Aorta (tissue), 5 donors: Measurements from ENCODE around the gene PSAP. TPM values are rescaled to one million over a fixed set of nuclear protein-coding genes. Genes with fewer than 3 reads are reported as not detected.

Experiments used
- ATAC-seq: fragments of 200-7000 bp; cut with Tn5 transposase; one replicate; pipeline ENCODE4 v1.9.1; 2022; ENCODE audit warnings: moderate library complexity; ENCODE audit not compliant: low FRiP score
- DNase-seq, 2 donors: peaks; one replicate each; pipeline ENCODE4 v3.0.0-alpha.2; 2020
- H3K27ac ChIP-seq, 2 donors: one replicate each; pipeline ENCODE4 v1.5.1; 2013; ENCODE audit warnings: low read length in 2 of 2, mild to moderate bottlenecking in 2 of 2, moderate library complexity in 2 of 2, control low read depth in 1 of 2, inconsistent platforms in 1 of 2, low read depth in 1 of 2
- H3K27me3 ChIP-seq, 2 donors: one replicate each; pipeline ENCODE4 v1.6.1; 2013; ENCODE audit warnings: control low read depth in 1 of 2, low read length in 1 of 2, mild to moderate bottlenecking in 1 of 2, moderate library complexity in 1 of 2; ENCODE audit not compliant: insufficient read depth in 2 of 2, control insufficient read depth in 1 of 2
- H3K36me3 ChIP-seq, 2 donors: one replicate each; pipeline ENCODE4 v1.6.1; 2013; ENCODE audit warnings: control low read depth in 1 of 2, low read length in 1 of 2, mild to moderate bottlenecking in 1 of 2; ENCODE audit not compliant: insufficient read depth in 2 of 2, control insufficient read depth in 1 of 2
- H3K4me1 ChIP-seq, 2 donors: one replicate each; pipeline ENCODE4 v1.6.1; 2013; ENCODE audit warnings: low read length in 2 of 2, control low read depth in 1 of 2, mild to moderate bottlenecking in 1 of 2, moderate library complexity in 1 of 2; ENCODE audit not compliant: insufficient read depth in 2 of 2, control insufficient read depth in 1 of 2
- H3K4me3 ChIP-seq, 2 donors: one replicate each; pipeline ENCODE4 v1.5.1; 2013; ENCODE audit warnings: low read length in 2 of 2, control low read depth in 1 of 2, mild to moderate bottlenecking in 1 of 2
- H3K9me3 ChIP-seq: one replicate; pipeline ENCODE4 v1.6.1; 2013; ENCODE audit warnings: mild to moderate bottlenecking, low read length; ENCODE audit not compliant: control insufficient read depth
- WGBS, 2 donors: extraction: QIAGEN DNeasy Blood & Tissue Kit; methylation state at CpG; one replicate each; pipeline ENCODE4 v1.1.7; 2013; 5-methylcytosine and 5-hydroxymethylcytosine counted together
- intact Hi-C, 2 donors: fragments of 100-400 bp; cut with DNase I; formaldehyde crosslinking; loops; one replicate each; pipeline versions ENCODE4 v1.14.2 to v1.15.0; 2022
- polyA plus RNA-seq, 2 donors: library from polyadenylated mRNA; stranded (reverse); fragments of 200-250 nt; gene quantifications; one replicate each; pipeline ENCODE4 v1.2.3, GENCODE V29; 2013
- total RNA-seq, 2 donors: library from RNA; stranded (reverse); fragmentation: NEBNext Ultra II Directional; extraction: Animal tissue kit (Norgen Biotek cat#: 25700); gene quantifications; one replicate each; pipeline ENCODE4 v1.2.1, GENCODE V29; 2021
- donor health status: healthy with polysubstance abuse.
- donor health status: Bipolar disorder and iron deficiency.
- donor health status: DM: no; HTN: no; CAD: no.
- donor health status: DM: no; HTN: no; CAD: no.
- donor health status: DM: yes; HTN: yes; CAD: no.

PSAP gene
- total and polyA plus RNA-seq, 4 donors = 698 to 1,176 (median 1,011) TPM

DNA sequence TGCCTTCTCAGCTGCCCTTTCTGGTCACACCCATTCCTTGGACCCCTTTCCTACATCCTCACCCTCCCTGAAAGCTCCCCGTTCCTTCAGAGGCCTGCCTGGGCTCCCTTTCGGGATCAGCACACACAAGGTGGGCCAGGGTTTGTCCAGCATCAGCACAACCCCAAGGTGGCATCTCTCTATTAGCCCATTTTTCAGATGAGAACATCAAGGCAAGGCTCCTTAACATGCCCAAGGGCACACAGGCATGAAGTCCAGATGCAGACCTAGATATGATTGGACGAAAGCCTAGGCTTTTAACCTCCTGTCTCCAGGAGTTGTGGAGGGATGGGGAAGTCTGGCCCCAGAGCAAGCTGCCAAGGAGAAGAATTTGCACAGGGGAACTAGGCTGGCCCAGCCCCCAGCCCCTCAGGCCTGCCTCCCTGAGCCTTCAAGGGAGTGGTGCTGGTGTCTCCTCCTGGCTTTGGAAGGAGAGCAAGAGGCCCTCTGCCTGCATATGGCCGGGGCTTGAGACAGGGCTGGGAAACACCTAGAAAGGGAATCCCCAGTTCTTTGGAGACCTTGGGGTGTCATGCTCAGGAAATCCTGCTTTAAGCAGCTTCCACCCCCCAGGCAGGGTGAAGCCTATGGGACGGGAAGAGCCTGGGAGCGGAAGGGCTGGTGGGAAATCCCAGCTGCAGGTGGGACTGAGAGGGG, 68.7 kb downstream of the PSAP start:
- Histone ChIP-seq H3K36me3 (no peaks in the 10 kb centered on the region), H3K4me1 (no peaks in the 10 kb centered on the region), H3K9me3 (no peaks in the 10 kb centered on the region), H3K4me3 (no peak overlapping the region), H3K27me3 (no peaks in the 10 kb centered on the region), H3K27ac (no peak overlapping the region)
- ATAC-seq (no peak), DNase-seq (peak in 1 of 2 donors; percentile 49)
- 85 to 87% methylated on average over 6 of the region's 6 CpGs for WGBS, 2 donors
- intact Hi-C loops = no loop called here

DNA sequence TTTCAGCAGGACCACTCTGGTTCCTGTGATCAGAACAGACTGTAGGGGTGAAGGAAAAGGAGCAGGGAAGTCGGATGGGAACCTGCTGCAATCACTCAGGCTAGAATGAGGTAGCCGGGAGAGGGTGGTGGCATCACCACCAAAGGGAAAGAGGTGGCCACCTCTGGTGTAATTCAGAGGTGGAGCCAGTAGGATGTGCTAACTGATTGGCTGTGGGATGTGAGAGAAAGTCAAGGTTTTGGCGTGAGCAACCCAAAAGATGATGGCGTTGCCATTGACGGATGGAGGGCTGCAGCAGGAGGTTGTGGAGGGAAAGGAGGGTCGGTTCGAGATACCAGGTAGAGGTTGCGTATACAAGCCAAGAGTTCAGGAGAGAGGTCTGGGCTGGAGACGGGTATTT, 70.3 kb downstream of the PSAP start:
- Histone ChIP-seq H3K4me3 (no peak overlapping the region), H3K36me3 (no peaks in the 10 kb centered on the region), H3K27ac (no peak overlapping the region), H3K9me3 (no peaks in the 10 kb centered on the region), H3K4me1 (no peaks in the 10 kb centered on the region), H3K27me3 (no peaks in the 10 kb centered on the region)
- DNase-seq (peak in 1 of 2 donors; percentile 18), ATAC-seq (no peak)
- intact Hi-C loops = no loop called here
- WGBS, 2 donors = 84 to 89% methylated on average over 9 of the region's 9 CpGs

DNA sequence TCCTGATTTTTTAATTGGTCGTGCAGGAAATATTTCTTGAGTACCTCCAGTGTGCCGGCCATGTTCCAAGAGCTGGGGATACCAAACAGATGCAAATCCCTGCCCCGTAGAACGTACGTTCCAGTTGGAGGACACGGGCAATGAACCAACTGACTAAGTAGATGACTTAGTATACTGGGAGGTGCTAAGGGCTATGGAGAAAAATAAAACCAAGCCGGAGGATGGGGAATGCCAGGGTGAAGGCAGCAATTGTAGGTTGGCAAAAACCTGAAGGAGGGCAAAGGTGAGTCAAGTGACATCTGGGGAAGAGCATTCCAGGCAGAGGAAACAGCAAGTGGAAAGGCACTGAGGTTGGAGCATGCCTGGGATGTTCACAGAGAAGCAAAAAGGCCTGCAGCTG, 70.9 kb downstream of the PSAP start:
- no peak for ATAC-seq

DNA sequence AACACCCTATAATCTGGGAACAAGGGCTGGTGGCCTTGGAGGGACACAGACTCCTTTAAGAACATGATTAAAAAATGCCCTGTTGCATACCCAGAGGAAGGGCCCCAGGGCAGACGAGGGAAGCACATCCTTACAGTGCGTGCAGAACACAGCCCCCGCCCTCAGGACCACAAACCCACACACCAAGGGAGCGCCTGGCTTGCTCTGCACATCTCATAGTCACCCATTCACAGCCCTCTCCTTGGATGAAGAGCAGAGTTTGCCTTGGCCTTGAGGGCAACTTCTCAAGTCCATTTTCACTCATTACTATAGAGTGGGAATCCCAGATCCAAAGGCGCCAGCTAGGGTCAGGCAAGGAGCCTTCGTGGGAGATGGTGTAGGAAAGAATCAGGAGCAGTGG, 71.4 kb downstream of the PSAP start:
- ATAC-seq (no peak), DNase-seq (no peak)
- no peak overlapping the region for H3K27ac ChIP-seq
- H3K4me1 ChIP-seq = no peaks in the 10 kb centered on the region
- 90 to 94% methylated on average over 6 of the region's 6 CpGs for WGBS, 2 donors
- no peak overlapping the region for H3K4me3 ChIP-seq
- no peaks in the 10 kb centered on the region for H3K36me3 ChIP-seq
- intact Hi-C loops = no loop called here
- H3K27me3 ChIP-seq = no peaks in the 10 kb centered on the region
- H3K9me3 ChIP-seq = no peaks in the 10 kb centered on the region

More for the DNA sequence above, 70.9 kb downstream of the PSAP start:
- Histone ChIP-seq H3K4me1 (no peaks in the 10 kb centered on the region), H3K9me3 (no peaks in the 10 kb centered on the region), H3K36me3 (no peaks in the 10 kb centered on the region), H3K4me3 (no peak overlapping the region), H3K27me3 (no peaks in the 10 kb centered on the region), H3K27ac (no peak overlapping the region)
- WGBS, 2 donors = 89 to 92% methylated on average over 7 of the region's 7 CpGs
- no peak for DNase-seq
- intact Hi-C loops = no loop called here

DNA sequence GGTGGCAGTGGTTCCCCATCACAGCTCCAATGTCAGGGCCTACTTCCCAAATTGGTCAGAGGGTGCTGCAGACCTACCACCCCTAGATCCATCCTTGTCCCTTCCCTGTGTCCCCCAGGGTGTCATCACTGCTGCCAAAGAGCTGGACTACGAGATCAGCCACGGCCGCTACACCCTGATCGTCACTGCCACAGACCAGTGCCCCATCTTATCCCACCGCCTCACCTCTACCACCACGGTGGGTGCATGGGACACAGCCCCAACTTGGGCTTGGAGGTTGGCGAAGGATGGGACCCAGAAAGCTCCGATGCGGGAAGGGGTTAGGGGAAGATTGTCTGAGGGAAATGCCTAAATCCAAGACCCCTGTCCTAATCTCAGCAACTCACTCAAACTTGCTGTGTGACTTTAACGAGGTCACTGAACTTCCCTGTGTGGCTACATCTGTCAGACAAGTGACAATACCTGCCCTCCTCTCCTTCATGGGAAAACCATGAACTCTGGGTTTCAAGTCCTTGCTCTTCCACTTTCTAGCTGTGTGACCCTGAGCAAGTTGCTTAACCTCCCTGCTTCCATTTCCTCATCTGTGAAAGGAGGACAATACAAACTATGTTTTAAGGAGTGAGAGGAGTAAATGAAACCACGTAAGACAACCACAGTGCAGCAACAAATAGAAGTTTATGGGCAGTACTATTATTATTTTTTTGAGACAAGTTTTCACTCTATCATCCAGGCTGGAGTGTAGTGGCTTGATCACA, 72.8 kb downstream of the PSAP start:
- DNase-seq = peak in 1 of 2 donors; percentile 19
- H3K9me3 ChIP-seq = no peaks in the 10 kb centered on the region
- intact Hi-C loops = no loop called here
- H3K4me1 ChIP-seq = peaks cover 0 to 2% of the 10 kb centered on the region in 2 donors
- H3K36me3 ChIP-seq = no peaks in the 10 kb centered on the region
- no peak overlapping the region for H3K27ac ChIP-seq
- ATAC-seq = no peak
- WGBS, 2 donors = 78 to 97% methylated on average over 11 of the region's 11 CpGs
- H3K27me3 ChIP-seq = no peaks in the 10 kb centered on the region
- no peak overlapping the region for H3K4me3 ChIP-seq

DNA sequence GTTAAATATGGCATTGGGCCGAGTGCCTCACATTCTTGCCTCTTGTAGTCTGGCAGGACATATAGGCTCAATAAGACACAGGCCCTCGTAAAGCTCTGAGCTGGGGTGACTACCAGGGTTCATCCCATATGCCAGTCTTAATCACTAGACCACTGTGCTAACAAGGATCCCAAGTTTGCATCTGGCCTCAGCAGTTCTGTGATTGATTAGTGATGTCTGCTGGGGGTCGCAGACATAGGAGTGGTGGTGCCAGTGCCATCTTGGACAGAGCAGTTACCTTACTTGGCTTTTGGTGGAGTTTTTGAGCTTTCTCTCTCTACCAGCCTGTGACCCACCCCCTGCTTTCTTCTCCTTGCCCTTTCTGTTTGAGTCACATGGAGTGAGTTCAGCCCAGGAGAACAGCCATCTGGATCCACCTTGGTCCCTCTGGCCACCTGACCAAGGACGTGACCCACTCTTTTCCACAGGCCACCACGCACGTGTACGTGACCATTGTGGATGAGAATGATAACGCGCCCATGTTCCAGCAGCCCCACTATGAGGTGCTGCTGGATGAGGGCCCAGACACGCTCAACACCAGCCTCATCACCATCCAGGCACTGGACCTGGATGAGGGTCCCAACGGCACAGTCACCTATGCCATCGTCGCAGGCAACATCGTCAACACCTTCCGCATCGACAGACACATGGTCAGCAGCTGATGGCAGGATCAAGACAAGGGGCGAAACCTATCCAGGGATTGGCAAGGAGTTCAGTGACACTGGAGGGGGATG, 73.7 kb downstream of the PSAP start:
- intact Hi-C loops = no loop called here
- Histone ChIP-seq H3K27ac (no peak overlapping the region), H3K4me1 (peaks cover 0 to 2% of the 10 kb centered on the region in 2 donors), H3K4me3 (no peak overlapping the region), H3K27me3 (no peaks in the 10 kb centered on the region), H3K9me3 (no peaks in the 10 kb centered on the region), H3K36me3 (no peaks in the 10 kb centered on the region)
- no peak for ATAC-seq
- peak in 1 of 2 donors; percentile 25 for DNase-seq
- 92 to 95% methylated on average over 17 of the region's 17 CpGs for WGBS, 2 donors

DNA sequence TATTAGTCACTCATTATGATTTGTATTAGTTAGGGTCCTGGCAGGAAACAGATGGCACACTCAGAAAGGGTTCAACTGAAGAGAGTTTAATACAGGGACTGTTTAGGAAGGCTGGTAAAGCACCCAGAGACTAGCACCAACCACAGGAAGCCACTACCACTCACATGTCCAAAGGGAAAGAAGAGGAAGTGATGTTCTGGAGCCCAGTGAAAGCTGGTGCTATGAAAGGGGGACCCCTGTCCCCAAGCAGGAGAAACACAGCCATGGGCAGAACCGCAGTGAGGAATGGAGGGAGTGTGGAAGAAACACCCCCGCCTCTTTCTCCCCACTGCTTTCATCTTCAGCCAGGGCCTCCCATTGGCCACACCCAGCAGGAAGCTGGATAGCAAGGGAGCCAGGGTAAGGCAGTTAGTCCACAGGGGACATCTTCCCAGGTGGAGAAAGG, 74.5 kb downstream of the PSAP start:
- H3K4me1 ChIP-seq = peaks cover 0 to 4% of the 10 kb centered on the region in 2 donors
- H3K36me3 ChIP-seq = no peaks in the 10 kb centered on the region
- H3K4me3 ChIP-seq = no peak overlapping the region
- no peaks in the 10 kb centered on the region for H3K9me3 ChIP-seq
- no peak overlapping the region for H3K27ac ChIP-seq
- DNase-seq (peak in 1 of 2 donors; percentile 33), ATAC-seq (no peak)
- 85 to 94% methylated on average over 2 of the region's 2 CpGs for WGBS, 2 donors
- no peaks in the 10 kb centered on the region for H3K27me3 ChIP-seq
- intact Hi-C loops = no loop called here

DNA sequence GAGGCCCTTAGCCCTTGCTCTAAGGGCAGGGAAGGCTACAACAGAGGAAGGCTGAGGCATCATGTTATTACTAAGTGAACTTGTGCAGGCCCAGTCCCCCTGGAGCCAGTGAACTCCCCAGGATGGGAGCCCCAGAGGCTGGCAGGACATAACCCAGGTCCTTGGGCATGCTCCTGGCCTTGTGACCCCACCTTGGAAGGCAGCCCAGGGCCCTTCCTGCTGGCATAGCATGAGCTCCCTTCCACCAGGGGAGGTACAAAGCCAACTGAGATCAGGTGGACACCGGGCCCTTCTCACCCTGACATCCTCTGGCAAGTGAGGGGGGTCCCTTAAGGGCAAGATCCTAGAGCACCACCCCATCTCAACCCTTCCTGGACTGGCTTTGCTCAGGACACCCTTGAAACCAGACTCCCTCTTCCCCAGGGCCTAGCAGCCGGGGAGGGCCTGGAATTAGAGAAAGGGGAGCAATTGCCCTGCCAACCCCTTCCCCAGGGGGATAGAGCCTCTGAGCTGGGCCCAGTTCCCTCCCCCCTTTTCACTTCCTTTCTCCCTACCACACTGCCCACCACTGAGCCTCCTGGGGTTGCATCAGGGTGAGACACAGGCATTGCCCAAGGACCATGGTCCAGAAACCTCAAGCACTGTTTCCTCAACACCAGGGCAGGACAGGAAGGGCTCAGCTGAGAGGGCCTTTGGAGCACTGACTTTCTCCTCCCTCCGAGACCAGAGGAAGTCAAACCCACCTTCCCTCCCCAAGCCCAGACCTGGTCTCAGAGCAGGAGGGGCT, 75.9 kb downstream of the PSAP start:
- Histone ChIP-seq H3K27ac (no peak overlapping the region), H3K4me3 (no peak overlapping the region), H3K27me3 (no peaks in the 10 kb centered on the region), H3K9me3 (no peaks in the 10 kb centered on the region), H3K4me1 (peaks cover 0 to 4% of the 10 kb centered on the region in 2 donors), H3K36me3 (no peaks in the 10 kb centered on the region)
- ATAC-seq (no peak), DNase-seq (peak in 1 of 2 donors; percentile 71)
- 62 to 92% methylated on average over 3 of the region's 3 CpGs for WGBS, 2 donors
- intact Hi-C loops = loop anchor here in 1 of 2 donors (5.0 kb wide), 1 partner anchor 163 kb away; no protein-coding TSS in a partner anchor
